HEK293 (cell line): Measurements from ENCODE around the gene COL25A1.

Experiments
- GLIS1 ChIP-seq: fragments of 450-650 bp; formaldehyde crosslinking; IDR thresholded peaks from 2 replicates; pipeline ENCODE4 v1.5.1; 2016; ENCODE audit warnings: missing biosample characterization, missing genetic modification characterization
- KLF16 ChIP-seq: fragments of 450-650 bp; formaldehyde crosslinking; IDR thresholded peaks from 2 replicates; pipeline ENCODE4 v1.5.1; 2017; ENCODE audit warnings: missing biosample characterization, missing genetic modification characterization
- ZBTB17 ChIP-seq: fragments of 450-650 bp; formaldehyde crosslinking; IDR thresholded peaks from 2 replicates; pipeline ENCODE4 v1.5.1; 2016; ENCODE audit warnings: missing biosample characterization, missing genetic modification characterization
- ZNF274 ChIP-seq, 2 experiments: fragments of 200-500 bp in 1 of 2; fragments of 450-650 bp in 1 of 2; sonication (Bioruptor generic) in 1 of 2; formaldehyde crosslinking in 1 of 2; IDR thresholded peaks; 2 replicates each; pipeline versions ENCODE4 v1.5.1 to v1.6.1; 2014 to 2016; ENCODE audit warnings: borderline replicate concordance in 1 of 2, inconsistent platforms in 1 of 2, low read length in 1 of 2, missing biosample characterization in 1 of 2, missing genetic modification characterization in 1 of 2
- ZNF76 ChIP-seq: fragments of 450-650 bp; formaldehyde crosslinking; IDR thresholded peaks from 2 replicates; pipeline ENCODE4; 2016; ENCODE audit warnings: low read depth, missing biosample characterization, missing genetic modification characterization, borderline replicate concordance
- ZNF777 ChIP-seq: fragments of 450-650 bp; formaldehyde crosslinking; IDR thresholded peaks from 2 replicates; pipeline ENCODE4 v1.5.1; 2017; ENCODE audit warnings: missing biosample characterization, missing genetic modification characterization, borderline replicate concordance
- TF ChIP-seq, protein P1 (sequence below): fragments of 450-650 bp; formaldehyde crosslinking; IDR thresholded peaks from 2 replicates; pipeline ENCODE4 v1.5.1; 2016; ENCODE audit warnings: missing biosample characterization, missing genetic modification characterization
- TF ChIP-seq, protein P2 (sequence below): fragments of 450-650 bp; formaldehyde crosslinking; IDR thresholded peaks from 2 replicates; pipeline ENCODE4 v1.5.1; 2016; ENCODE audit warnings: missing biosample characterization, missing genetic modification characterization
- TF ChIP-seq, protein P3 (sequence below): sonication (generic); formaldehyde crosslinking; IDR thresholded peaks from 2 replicates; pipeline ENCODE4 v1.8.1; 2022; ENCODE audit warnings: mild to moderate bottlenecking, moderate library complexity, missing genetic modification reagents

DNA sequence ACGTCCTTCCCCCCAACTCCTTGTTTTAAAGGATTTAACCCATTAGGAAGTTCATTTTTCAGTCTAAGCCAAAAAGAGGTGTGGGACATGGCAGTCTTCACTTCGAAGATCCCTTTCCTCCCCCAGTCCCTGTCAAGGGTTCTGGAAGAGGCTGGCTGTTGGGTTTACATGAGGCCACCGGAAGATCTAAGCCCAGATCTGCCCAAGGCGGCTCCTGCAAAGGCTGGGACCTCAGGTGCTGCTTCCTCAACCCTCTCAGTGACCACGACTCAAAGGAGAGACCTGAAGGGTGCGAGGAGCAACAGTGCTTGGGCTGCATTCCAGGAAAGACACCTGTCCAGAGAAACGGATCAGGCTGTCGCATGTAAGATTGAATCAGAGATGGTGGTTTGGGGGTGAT is 516.1 kb downstream of the COL25A1 start:
- TF ChIP-seq, protein P1, sequence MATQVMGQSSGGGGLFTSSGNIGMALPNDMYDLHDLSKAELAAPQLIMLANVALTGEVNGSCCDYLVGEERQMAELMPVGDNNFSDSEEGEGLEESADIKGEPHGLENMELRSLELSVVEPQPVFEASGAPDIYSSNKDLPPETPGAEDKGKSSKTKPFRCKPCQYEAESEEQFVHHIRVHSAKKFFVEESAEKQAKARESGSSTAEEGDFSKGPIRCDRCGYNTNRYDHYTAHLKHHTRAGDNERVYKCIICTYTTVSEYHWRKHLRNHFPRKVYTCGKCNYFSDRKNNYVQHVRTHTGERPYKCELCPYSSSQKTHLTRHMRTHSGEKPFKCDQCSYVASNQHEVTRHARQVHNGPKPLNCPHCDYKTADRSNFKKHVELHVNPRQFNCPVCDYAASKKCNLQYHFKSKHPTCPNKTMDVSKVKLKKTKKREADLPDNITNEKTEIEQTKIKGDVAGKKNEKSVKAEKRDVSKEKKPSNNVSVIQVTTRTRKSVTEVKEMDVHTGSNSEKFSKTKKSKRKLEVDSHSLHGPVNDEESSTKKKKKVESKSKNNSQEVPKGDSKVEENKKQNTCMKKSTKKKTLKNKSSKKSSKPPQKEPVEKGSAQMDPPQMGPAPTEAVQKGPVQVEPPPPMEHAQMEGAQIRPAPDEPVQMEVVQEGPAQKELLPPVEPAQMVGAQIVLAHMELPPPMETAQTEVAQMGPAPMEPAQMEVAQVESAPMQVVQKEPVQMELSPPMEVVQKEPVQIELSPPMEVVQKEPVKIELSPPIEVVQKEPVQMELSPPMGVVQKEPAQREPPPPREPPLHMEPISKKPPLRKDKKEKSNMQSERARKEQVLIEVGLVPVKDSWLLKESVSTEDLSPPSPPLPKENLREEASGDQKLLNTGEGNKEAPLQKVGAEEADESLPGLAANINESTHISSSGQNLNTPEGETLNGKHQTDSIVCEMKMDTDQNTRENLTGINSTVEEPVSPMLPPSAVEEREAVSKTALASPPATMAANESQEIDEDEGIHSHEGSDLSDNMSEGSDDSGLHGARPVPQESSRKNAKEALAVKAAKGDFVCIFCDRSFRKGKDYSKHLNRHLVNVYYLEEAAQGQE (tag by site-specific recombination) = no peak
- TF ChIP-seq KLF16 (no peak), ZBTB17 (no peak), ZNF274 (IDR thresholded peaks at IDR 0.05; ENCODE audit: low read length) (no peak), ZNF274 (tag by site-specific recombination; IDR thresholded peaks at IDR 0.05; ENCODE audit: borderline replicate concordance) (no peak), ZNF777 (tag by site-specific recombination) (no peak), GLIS1 (tag by site-specific recombination) (no peak), ZNF76 (no peak)
- TF ChIP-seq, protein P2, sequence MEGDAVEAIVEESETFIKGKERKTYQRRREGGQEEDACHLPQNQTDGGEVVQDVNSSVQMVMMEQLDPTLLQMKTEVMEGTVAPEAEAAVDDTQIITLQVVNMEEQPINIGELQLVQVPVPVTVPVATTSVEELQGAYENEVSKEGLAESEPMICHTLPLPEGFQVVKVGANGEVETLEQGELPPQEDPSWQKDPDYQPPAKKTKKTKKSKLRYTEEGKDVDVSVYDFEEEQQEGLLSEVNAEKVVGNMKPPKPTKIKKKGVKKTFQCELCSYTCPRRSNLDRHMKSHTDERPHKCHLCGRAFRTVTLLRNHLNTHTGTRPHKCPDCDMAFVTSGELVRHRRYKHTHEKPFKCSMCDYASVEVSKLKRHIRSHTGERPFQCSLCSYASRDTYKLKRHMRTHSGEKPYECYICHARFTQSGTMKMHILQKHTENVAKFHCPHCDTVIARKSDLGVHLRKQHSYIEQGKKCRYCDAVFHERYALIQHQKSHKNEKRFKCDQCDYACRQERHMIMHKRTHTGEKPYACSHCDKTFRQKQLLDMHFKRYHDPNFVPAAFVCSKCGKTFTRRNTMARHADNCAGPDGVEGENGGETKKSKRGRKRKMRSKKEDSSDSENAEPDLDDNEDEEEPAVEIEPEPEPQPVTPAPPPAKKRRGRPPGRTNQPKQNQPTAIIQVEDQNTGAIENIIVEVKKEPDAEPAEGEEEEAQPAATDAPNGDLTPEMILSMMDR (tag by site-specific recombination) = no peak
- TF ChIP-seq, protein P3, sequence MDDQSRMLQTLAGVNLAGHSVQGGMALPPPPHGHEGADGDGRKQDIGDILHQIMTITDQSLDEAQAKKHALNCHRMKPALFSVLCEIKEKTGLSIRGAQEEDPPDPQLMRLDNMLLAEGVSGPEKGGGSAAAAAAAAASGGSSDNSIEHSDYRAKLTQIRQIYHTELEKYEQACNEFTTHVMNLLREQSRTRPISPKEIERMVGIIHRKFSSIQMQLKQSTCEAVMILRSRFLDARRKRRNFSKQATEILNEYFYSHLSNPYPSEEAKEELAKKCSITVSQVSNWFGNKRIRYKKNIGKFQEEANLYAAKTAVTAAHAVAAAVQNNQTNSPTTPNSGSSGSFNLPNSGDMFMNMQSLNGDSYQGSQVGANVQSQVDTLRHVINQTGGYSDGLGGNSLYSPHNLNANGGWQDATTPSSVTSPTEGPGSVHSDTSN (CRISPR knock-in tag) = no peak
